Left lung (tissue), 10 donors: ENCODE measurements around the gene LRRC17. TPM values are rescaled to one million over a fixed set of nuclear protein-coding genes. Genes with fewer than 3 reads are reported as not detected.

Experiments used
- ATAC-seq: fragments of 200-7000 bp; cut with Tn5 transposase; one replicate; pipeline ENCODE4 v1.9.1; 2020; ENCODE audit warnings: moderate library complexity
- DNase-seq, 4 donors: peaks; one replicate each; pipeline ENCODE4 v3.0.0-alpha.2; 2013 to 2020
- H3K27ac ChIP-seq, 2 donors: fragments of 200-600 bp; sonication (generic) in 1 of 2; one replicate each; pipeline versions ENCODE4 v1.5.0 to v1.8.0; 2020 to 2021
- H3K27me3 ChIP-seq, 2 donors: fragments of 200-600 bp; sonication (generic) in 1 of 2; one replicate each; pipeline versions ENCODE4 v1.5.0 to v1.8.0; 2020 to 2021
- H3K36me3 ChIP-seq, 2 donors: fragments of 200-600 bp; sonication (generic) in 1 of 2; one replicate each; pipeline versions ENCODE4 v1.5.0 to v1.8.0; 2020 to 2021
- H3K4me1 ChIP-seq, 2 donors: fragments of 200-600 bp; one replicate each; pipeline ENCODE4 v1.8.0; 2021
- H3K4me3 ChIP-seq, 2 donors: fragments of 200-600 bp; sonication (generic) in 1 of 2; one replicate each; pipeline versions ENCODE4 v1.5.0 to v1.8.0; 2020 to 2021; ENCODE audit warnings: mild to moderate bottlenecking in 1 of 2
- H3K9me3 ChIP-seq, 2 donors: fragments of 200-600 bp; sonication (generic) in 1 of 2; one replicate each; pipeline versions ENCODE4 v1.5.0 to v1.8.0; 2020 to 2021
- CTCF ChIP-seq, 2 donors: fragments of 200-600 bp; sonication (generic) in 1 of 2; IDR thresholded peaks; one replicate each; pipeline versions ENCODE4 v1.5.0 to v1.8.0; 2021; ENCODE audit warnings: antibody characterized with exemption in 2 of 2
- intact Hi-C, 2 donors: fragments of 100-400 bp; cut with DNase I; formaldehyde crosslinking; loops; one replicate each; pipeline versions ENCODE4 v1.11.2 to v1.14.2; 2022
- polyA plus RNA-seq, 6 donors: library from polyadenylated mRNA; unstranded; fragments of 120-200 nt; gene quantifications; one replicate each; pipeline ENCODE4 v1.2.1, GENCODE V29; 2013; ENCODE audit not compliant: insufficient read length in 6 of 6
- total RNA-seq, 2 donors: library from RNA; stranded (reverse); fragmentation: NEBNext Ultra II Directional; extraction: Animal tissue kit (Norgen Biotek cat#: 25700); gene quantifications; one replicate each; pipeline ENCODE4 v1.2.1, GENCODE V29; 2021
- donor health status: DM: no; HTN: yes; CAD: no.
- donor health status: DM: no; HTN: no; CAD: no.

LRRC17 gene
- total and polyA plus RNA-seq, 8 donors, result 8.7 to 252 (median 216) TPM

DNA sequence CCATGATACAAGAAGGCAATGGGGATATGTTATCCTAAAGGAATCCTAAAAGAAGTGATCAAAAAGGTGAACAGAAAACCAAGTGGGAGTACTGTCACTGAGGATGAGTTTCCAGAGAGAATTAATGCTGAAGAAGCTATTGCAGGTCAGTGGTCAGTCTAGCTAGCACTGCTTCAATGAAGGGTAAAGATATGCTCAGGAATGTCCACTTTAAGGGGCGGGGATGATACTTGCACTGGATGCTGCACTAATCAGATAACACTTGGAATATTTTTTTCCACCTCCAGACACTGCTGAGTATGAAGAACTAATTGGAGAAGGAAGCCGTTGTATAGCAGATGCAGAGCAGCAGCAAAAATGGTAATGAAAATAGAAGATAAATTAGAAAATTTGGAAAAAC lies 75.3 kb downstream of the LRRC17 start:
- no peak for DNase-seq
- no peak overlapping the region for H3K4me3 ChIP-seq
- intact Hi-C loops, result no loop called here
- H3K36me3 ChIP-seq, result no peaks in the 10 kb centered on the region
- H3K4me1 ChIP-seq, result peaks cover 9 to 34% of the 10 kb centered on the region in 2 donors
- no peaks in the 10 kb centered on the region for H3K9me3 ChIP-seq
- no peak for ATAC-seq
- H3K27me3 ChIP-seq, result no peaks in the 10 kb centered on the region
- H3K27ac ChIP-seq, result no peak overlapping the region
- TF ChIP-seq CTCF (IDR thresholded peaks at IDR 0.05), result no peak

GRCh38 chr7:102988631-102989560 lies 76.1 kb downstream of the LRRC17 start:
- TF ChIP-seq CTCF (IDR thresholded peaks at IDR 0.05), result no peak
- H3K4me3 ChIP-seq, result no peak overlapping the region
- H3K36me3 ChIP-seq, result no peaks in the 10 kb centered on the region
- no peak for DNase-seq
- H3K4me1 ChIP-seq, result peaks cover 13 to 37% of the 10 kb centered on the region in 2 donors
- H3K9me3 ChIP-seq, result no peaks in the 10 kb centered on the region
- H3K27me3 ChIP-seq, result no peaks in the 10 kb centered on the region
- peak overlapping the region in 1 of 2 donors; percentile 5 for H3K27ac ChIP-seq
- intact Hi-C loops, result no loop called here
- ATAC-seq, result no peak

GRCh38 chr7:102990642-102991041 lies 77.8 kb downstream of the LRRC17 start:
- TF ChIP-seq CTCF (IDR thresholded peaks at IDR 0.05), result no peak
- no peak overlapping the region for H3K27ac ChIP-seq
- H3K36me3 ChIP-seq, result no peaks in the 10 kb centered on the region
- peaks cover 13 to 37% of the 10 kb centered on the region in 2 donors for H3K4me1 ChIP-seq
- H3K9me3 ChIP-seq, result no peaks in the 10 kb centered on the region
- no peak overlapping the region for H3K4me3 ChIP-seq
- ATAC-seq, result no peak
- intact Hi-C loops, result no loop called here
- no peaks in the 10 kb centered on the region for H3K27me3 ChIP-seq
- DNase-seq, result no peak

- H3K27me3 ChIP-seq, result no peaks in the 10 kb centered on the region
- no peak for TF ChIP-seq CTCF (IDR thresholded peaks at IDR 0.05)
- no peak overlapping the region for H3K4me3 ChIP-seq
- H3K27ac ChIP-seq, result peak overlapping the region in 1 of 2 donors; percentile 23
- peaks cover 13 to 37% of the 10 kb centered on the region in 2 donors for H3K4me1 ChIP-seq
- ATAC-seq (peak; percentile 12), DNase-seq (no peak)
- H3K9me3 ChIP-seq, result no peaks in the 10 kb centered on the region
- no peaks in the 10 kb centered on the region for H3K36me3 ChIP-seq
- intact Hi-C loops, result no loop called here
Observed at GRCh38 chr7:102991077-102991539, 78.3 kb downstream of the LRRC17 start.

DNA sequence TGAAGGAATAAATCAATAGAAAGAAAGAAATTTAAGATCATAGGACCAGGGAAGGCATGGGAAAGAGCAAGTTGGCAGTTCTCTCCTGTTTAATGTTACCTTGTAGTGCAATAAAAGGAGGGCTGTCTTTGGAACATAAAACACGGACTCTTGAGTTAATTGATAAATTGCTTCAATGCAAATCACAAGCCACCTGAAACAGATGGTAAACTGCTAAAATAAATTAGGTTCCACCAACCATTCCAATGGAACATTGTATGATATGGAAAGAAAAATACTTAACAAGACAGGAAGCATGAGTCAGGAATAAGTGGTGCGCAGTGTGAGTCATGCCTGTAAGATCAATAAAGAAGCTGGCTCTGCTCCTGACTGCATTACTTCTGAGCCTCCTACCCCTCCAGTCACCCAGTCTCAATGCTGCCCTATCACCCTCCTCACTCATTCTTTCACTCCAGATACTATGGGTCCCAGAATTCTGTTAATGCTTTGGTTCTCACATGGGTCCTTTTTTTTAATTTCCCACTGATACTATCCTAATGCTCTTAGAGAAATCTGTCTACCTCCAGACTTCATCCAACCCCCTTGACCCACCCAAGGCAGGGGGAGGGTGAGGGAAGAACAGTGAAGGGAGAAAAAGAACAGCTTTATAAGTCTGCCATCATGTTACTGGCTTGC lies 78.9 kb downstream of the LRRC17 start:
- peaks cover 13 to 37% of the 10 kb centered on the region in 2 donors for H3K4me1 ChIP-seq
- H3K9me3 ChIP-seq, result no peaks in the 10 kb centered on the region
- no peak for TF ChIP-seq CTCF (IDR thresholded peaks at IDR 0.05)
- intact Hi-C loops, result no loop called here
- peak overlapping the region; percentile 23 to 41 for H3K27ac ChIP-seq
- no peaks in the 10 kb centered on the region for H3K27me3 ChIP-seq
- DNase-seq (no peak), ATAC-seq (peak; percentile 82)
- no peaks in the 10 kb centered on the region for H3K36me3 ChIP-seq
- H3K4me3 ChIP-seq, result no peak overlapping the region
